HG03060 (cell line): ENCODE measurements around the gene PPCS.
"Not testable (repeated sequence)": the region's sequence is repeated elsewhere in the genome, so short reads cannot be mapped to it uniquely, and the experiment has no call there.

Experiments
- ATAC-seq: cut with Tn5 transposase; IDR thresholded peaks from one replicate; pipeline ENCODE4 v1.9.1; 2021; ENCODE audit warnings: low read depth, moderate number of reproducible peaks; ENCODE audit not compliant: unreplicated experiment

Gene PPCS

GRCh38 chr1:42450061-42450460 lies 6.3 kb upstream of the PPCS start:
- no peak for ATAC-seq

- no peak for ATAC-seq
These were observed 3.0 kb upstream of the PPCS start for GRCh38 chr1:42453386-42453785.

- no peak for ATAC-seq
These were observed 1.9 kb upstream of the PPCS start for GRCh38 chr1:42454403-42454802.

- peak; percentile 19 for ATAC-seq
These were observed 379 bp downstream of the PPCS start for GRCh38 chr1:42456754-42457089.

GRCh38 chr1:42461196-42461595 lies 4.9 kb downstream of the PPCS start:
- ATAC-seq, result no peak

GRCh38 chr1:42462828-42463763 lies 6.8 kb downstream of the PPCS start, which contains the start of gene CCDC30:
CCDC30 (plus strand) TSS chr1:42463286; CDS start chr1:42480552, 17,266 bp downstream.
- ATAC-seq, result peak; percentile 98

GRCh38 chr1:42463921-42464320 lies 7.6 kb downstream of the PPCS start:
- no peak for ATAC-seq

GRCh38 chr1:42466030-42466429 lies 9.7 kb downstream of the PPCS start:
- ATAC-seq, result no peak

- ATAC-seq, result no peak
These were observed 13.4 kb downstream of the PPCS start for GRCh38 chr1:42469727-42470126.

GRCh38 chr1:42476605-42477004 lies 20.3 kb downstream of the PPCS start:
- no peak for ATAC-seq

GRCh38 chr1:42477354-42477753 lies 21.0 kb downstream of the PPCS start:
- ATAC-seq, result not testable (repeated sequence)

GRCh38 chr1:42477775-42478174 lies 21.4 kb downstream of the PPCS start:
- ATAC-seq, result no peak

GRCh38 chr1:42479621-42480020 lies 23.3 kb downstream of the PPCS start:
- no peak for ATAC-seq

- no peak for ATAC-seq
These were observed 24.6 kb downstream of the PPCS start for GRCh38 chr1:42480921-42481320.

- ATAC-seq, result no peak
These were observed 26.4 kb downstream of the PPCS start for GRCh38 chr1:42482635-42483153.

- ATAC-seq, result no peak
These were observed 28.0 kb downstream of the PPCS start for GRCh38 chr1:42484382-42484781.

GRCh38 chr1:42490237-42490636 lies 33.9 kb downstream of the PPCS start:
- no peak for ATAC-seq

GRCh38 chr1:42502031-42502430 lies 45.7 kb downstream of the PPCS start:
- not testable (repeated sequence) for ATAC-seq

- ATAC-seq, result no peak
These were observed 48.3 kb downstream of the PPCS start for GRCh38 chr1:42504535-42505128.

- ATAC-seq, result no peak
These were observed 50.2 kb downstream of the PPCS start for GRCh38 chr1:42506576-42506975.
